ENCODE data around the gene ADGRV1. TPM values are rescaled to one million over a fixed set of nuclear protein-coding genes. Genes with fewer than 3 reads are reported as not detected.

ADGRV1 gene
- total RNA-seq, 2 experiments from 2014 or later = 0.26 TPM; not detected in 1

DNA sequence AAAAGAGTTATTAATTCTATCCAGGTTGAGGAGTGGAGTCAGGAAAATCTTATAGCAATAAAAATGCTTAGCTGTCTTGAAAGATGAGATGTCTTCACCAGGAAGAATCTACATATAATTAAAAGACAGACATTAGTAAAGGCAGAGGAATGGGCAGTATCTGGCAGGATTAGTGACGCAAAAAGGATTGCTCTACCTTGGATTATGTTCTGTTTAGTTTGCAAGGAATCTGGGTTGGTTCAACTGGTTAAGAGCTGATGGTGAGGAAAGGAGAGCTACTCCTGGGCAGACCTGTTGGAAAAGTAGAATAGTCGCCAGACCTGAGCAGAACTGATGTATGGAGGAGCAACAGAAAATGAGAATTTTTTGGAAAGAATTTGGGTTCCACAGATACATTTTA, 318.5 kb downstream of the ADGRV1 start:
- Mint-ChIP-seq H3K9me3 (ENCODE audit: insufficient read depth) (no peaks in the 10 kb centered on the region), H3K4me1 (ENCODE audit: low read depth) (peaks cover 7% of the 10 kb centered on the region), H3K27ac (no peak overlapping the region), H3K27me3 (ENCODE audit: low read depth) (peaks cover 33% of the 10 kb centered on the region), H3K4me3 (no peak overlapping the region), H3K36me3 (ENCODE audit: low read depth) (no peaks in the 10 kb centered on the region)
- no peak for DNase-seq
- POLR2A ChIA-PET = interaction anchor here (0.6 kb wide), 1 partner anchor 68 kb away, joined by 3 read pairs; no protein-coding TSS in a partner anchor
- ATAC-seq = no peak
- CTCF ChIA-PET = no interaction called here

DNA sequence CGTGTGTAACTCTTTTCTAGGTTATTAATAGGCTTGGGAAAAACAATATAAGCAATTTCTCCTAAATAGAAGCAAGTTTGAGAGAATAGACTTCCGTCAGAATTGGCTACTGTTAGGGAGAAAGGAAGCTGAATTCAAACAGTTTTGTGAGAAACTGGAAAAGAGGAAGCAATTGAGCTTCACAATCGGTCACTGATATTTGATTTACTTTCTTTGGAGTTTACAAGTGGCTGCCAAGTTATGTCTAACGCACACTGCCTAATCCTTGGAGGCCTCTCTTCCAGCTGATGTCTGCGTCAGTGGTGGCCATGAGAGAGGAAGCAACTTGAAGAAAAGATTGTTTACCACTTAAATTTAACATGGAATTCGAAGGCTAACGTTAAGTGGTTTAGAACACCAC, 319.5 kb downstream of the ADGRV1 start:
- Mint-ChIP-seq H3K27ac (no peak overlapping the region), H3K36me3 (ENCODE audit: low read depth) (no peaks in the 10 kb centered on the region), H3K27me3 (ENCODE audit: low read depth) (peaks cover 33% of the 10 kb centered on the region), H3K4me3 (no peak overlapping the region), H3K4me1 (ENCODE audit: low read depth) (peaks cover 3% of the 10 kb centered on the region), H3K9me3 (ENCODE audit: insufficient read depth) (no peaks in the 10 kb centered on the region)
- DNase-seq (no peak), ATAC-seq (no peak)
- CTCF ChIA-PET = interaction anchor here (1.4 to 1.7 kb wide), 2 partner anchors 13 to 54 kb away, joined by 3 to 5 read pairs; no protein-coding TSS in a partner anchor
- POLR2A ChIA-PET = no interaction called here

DNA sequence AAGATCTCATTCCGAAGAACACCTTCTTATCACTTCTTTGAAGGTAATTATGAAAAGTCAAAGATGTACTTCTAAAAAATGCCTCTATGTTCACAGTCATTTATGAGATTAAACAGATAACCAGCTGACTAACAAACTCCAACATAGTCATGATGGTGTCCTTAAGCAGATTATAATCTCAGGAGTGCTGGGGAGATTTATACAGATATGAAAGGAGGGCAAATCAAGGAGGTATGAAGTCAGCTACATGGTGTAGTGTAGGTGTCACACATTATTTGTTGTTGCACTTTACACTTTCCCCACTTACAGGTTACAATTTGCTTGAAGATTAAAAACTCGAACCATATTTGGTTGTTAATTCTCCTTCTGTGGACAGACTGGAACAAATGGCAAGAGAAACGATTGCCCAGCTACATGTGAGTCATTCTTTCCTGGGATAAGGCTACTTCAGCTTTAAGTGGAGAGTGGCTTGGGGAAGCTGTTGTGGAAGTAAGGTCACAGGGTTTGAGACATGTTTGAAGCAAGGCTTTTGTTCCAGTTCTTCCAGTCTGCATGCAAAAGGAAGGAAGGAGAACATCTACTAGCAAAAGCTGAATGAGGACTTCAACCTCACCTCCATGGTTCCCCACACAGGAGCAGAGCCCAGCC, 320.1 kb downstream of the ADGRV1 start:
- Mint-ChIP-seq H3K9me3 (ENCODE audit: insufficient read depth) (no peaks in the 10 kb centered on the region), H3K4me1 (ENCODE audit: low read depth) (no peaks in the 10 kb centered on the region), H3K36me3 (ENCODE audit: low read depth) (no peaks in the 10 kb centered on the region), H3K27me3 (ENCODE audit: low read depth) (peaks cover 36% of the 10 kb centered on the region), H3K27ac (no peak overlapping the region), H3K4me3 (no peak overlapping the region)
- POLR2A ChIA-PET = no interaction called here
- DNase-seq (no peak), ATAC-seq (no peak)
- CTCF ChIA-PET = interaction anchor here (1.4 to 1.7 kb wide), 2 partner anchors 14 to 54 kb away, joined by 3 to 5 read pairs; no protein-coding TSS in a partner anchor

GRCh38 chr5:90881626-90882150, 323.1 kb downstream of the ADGRV1 start:
- no peaks in the 10 kb centered on the region for H3K4me1 Mint-ChIP-seq (ENCODE audit: low read depth)
- no peak for ATAC-seq
- no peak overlapping the region for H3K4me3 Mint-ChIP-seq
- no peaks in the 10 kb centered on the region for H3K36me3 Mint-ChIP-seq (ENCODE audit: low read depth)
- H3K27ac Mint-ChIP-seq = no peak overlapping the region
- CTCF ChIA-PET = interaction anchor here (2.0 kb wide), 1 partner anchor 51 kb away, joined by 8 read pairs; no protein-coding TSS in a partner anchor
- no peaks in the 10 kb centered on the region for H3K9me3 Mint-ChIP-seq (ENCODE audit: insufficient read depth)
- peaks cover 28% of the 10 kb centered on the region for H3K27me3 Mint-ChIP-seq (ENCODE audit: low read depth)
- no peak for DNase-seq
- POLR2A ChIA-PET = no interaction called here

- no peak overlapping the region for H3K27ac Mint-ChIP-seq
- no peaks in the 10 kb centered on the region for H3K4me1 Mint-ChIP-seq (ENCODE audit: low read depth)
- no peaks in the 10 kb centered on the region for H3K36me3 Mint-ChIP-seq (ENCODE audit: low read depth)
- CTCF ChIA-PET = no interaction called here
- POLR2A ChIA-PET = no interaction called here
- no peak for ATAC-seq
- H3K9me3 Mint-ChIP-seq (ENCODE audit: insufficient read depth) = no peaks in the 10 kb centered on the region
- H3K27me3 Mint-ChIP-seq (ENCODE audit: low read depth) = peaks cover 26% of the 10 kb centered on the region
- no peak for DNase-seq
- H3K4me3 Mint-ChIP-seq = no peak overlapping the region
Measured at GRCh38 chr5:90882448-90882847, 323.9 kb downstream of the ADGRV1 start.

- Mint-ChIP-seq H3K9me3 (ENCODE audit: insufficient read depth) (no peaks in the 10 kb centered on the region), H3K4me3 (no peak overlapping the region), H3K4me1 (ENCODE audit: low read depth) (no peaks in the 10 kb centered on the region), H3K36me3 (ENCODE audit: low read depth) (no peaks in the 10 kb centered on the region), H3K27me3 (ENCODE audit: low read depth) (peaks cover 10% of the 10 kb centered on the region), H3K27ac (no peak overlapping the region)
- ChIA-PET CTCF (no interaction called here), POLR2A (no interaction called here)
- no peak for ATAC-seq
- no peak for DNase-seq
Measured at GRCh38 chr5:90885180-90885868, 326.7 kb downstream of the ADGRV1 start.

- ATAC-seq (no peak), DNase-seq (no peak)
- H3K36me3 Mint-ChIP-seq (ENCODE audit: low read depth) = no peaks in the 10 kb centered on the region
- POLR2A ChIA-PET = no interaction called here
- H3K4me3 Mint-ChIP-seq = no peak overlapping the region
- no peaks in the 10 kb centered on the region for H3K4me1 Mint-ChIP-seq (ENCODE audit: low read depth)
- peaks cover 10% of the 10 kb centered on the region for H3K27me3 Mint-ChIP-seq (ENCODE audit: low read depth)
- CTCF ChIA-PET = interaction anchor here (0.9 kb wide), 1 partner anchor 21 kb away, joined by 4 read pairs; no protein-coding TSS in a partner anchor
- no peaks in the 10 kb centered on the region for H3K9me3 Mint-ChIP-seq (ENCODE audit: insufficient read depth)
- no peak overlapping the region for H3K27ac Mint-ChIP-seq
Measured at GRCh38 chr5:90886381-90886780, 327.8 kb downstream of the ADGRV1 start.

DNA sequence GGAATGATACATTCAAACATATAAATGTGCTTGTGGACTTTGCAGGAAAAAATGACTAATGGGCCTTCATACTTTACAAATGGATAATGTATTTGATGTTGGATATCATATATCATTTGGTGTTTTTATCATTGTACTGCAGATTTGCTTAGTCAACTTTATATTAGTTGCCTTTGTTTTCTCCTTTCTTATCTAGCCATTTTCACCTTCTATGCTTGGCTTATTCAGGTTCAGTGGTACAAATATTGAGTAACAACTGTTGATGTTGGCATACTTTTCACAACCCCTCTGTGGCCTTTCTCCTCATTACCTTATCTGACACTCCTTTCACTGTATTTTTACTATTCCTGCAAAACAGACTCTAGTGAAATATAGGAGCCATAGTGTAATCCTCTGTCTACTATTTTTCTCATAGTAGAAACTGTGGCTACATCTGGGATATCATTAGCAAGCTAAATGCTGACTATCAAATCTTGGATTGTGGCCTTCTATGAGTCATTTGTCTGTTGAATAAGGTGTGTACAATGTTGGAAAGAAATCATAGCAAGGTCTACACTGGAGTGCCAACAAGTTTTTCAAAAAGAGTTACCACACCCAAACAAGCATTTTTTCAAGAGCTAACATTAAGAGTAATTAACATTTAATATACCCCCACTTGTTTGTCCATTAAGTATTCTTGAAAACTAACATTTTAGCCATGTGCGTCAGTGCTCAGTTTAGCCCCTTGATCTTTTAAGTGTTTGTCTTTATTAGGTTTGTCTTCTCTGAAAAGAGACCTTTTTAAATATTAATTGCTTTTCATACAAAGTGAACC, 330.1 kb downstream of the ADGRV1 start:
- no peaks in the 10 kb centered on the region for H3K4me1 Mint-ChIP-seq (ENCODE audit: low read depth)
- no peak for ATAC-seq
- H3K27me3 Mint-ChIP-seq (ENCODE audit: low read depth) = peaks cover 6% of the 10 kb centered on the region
- DNase-seq = no peak
- no peak overlapping the region for H3K4me3 Mint-ChIP-seq
- no peaks in the 10 kb centered on the region for H3K9me3 Mint-ChIP-seq (ENCODE audit: insufficient read depth)
- no peak overlapping the region for H3K27ac Mint-ChIP-seq
- POLR2A ChIA-PET = no interaction called here
- H3K36me3 Mint-ChIP-seq (ENCODE audit: low read depth) = no peaks in the 10 kb centered on the region
- CTCF ChIA-PET = interaction anchor here (1.4 kb wide), 1 partner anchor 23 kb away, joined by 5 read pairs; no protein-coding TSS in a partner anchor

DNA sequence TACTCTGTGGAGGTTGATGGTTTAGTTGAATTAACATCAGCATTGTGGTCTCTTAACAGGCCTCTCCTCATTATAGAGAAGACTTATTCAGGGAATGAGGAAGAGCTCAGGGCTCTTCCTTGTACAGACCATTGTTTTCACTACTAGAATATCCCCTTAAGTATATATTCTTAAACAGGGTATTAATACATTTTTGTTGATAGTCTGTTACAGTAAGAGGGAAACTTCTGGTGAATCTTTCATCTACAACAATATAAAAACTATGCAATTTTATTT, 330.7 kb downstream of the ADGRV1 start:
- no peak overlapping the region for H3K27ac Mint-ChIP-seq
- DNase-seq = no peak
- CTCF ChIA-PET = interaction anchor here (1.4 kb wide), 1 partner anchor 24 kb away, joined by 5 read pairs; no protein-coding TSS in a partner anchor

DNA sequence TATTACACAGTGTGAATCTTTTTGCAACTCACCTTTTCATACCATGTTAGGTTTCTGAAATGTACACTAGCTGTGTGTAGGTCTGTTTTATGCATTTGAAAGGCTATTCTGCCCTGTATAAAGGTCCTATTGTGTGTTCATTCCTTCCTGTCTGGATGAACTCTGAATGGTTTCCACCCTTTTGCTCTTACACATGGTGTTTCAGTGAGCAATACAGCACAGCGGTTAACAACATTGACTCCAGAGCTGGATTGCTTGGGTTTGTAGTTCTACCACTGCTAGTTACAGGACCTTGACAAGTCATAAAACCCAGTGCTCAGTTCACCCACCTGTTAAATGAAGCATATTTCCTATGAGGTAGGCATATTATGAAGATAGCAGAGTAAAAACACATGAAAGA, 331.6 kb downstream of the ADGRV1 start:
- Mint-ChIP-seq H3K4me3 (no peak overlapping the region), H3K9me3 (ENCODE audit: insufficient read depth) (no peaks in the 10 kb centered on the region), H3K36me3 (ENCODE audit: low read depth) (no peaks in the 10 kb centered on the region), H3K27ac (no peak overlapping the region), H3K27me3 (ENCODE audit: low read depth) (peaks cover 4% of the 10 kb centered on the region), H3K4me1 (ENCODE audit: low read depth) (no peaks in the 10 kb centered on the region)
- DNase-seq = no peak
- POLR2A ChIA-PET = no interaction called here
- CTCF ChIA-PET = interaction anchor here (1.4 kb wide), 1 partner anchor 25 kb away, joined by 5 read pairs; no protein-coding TSS in a partner anchor
- no peak for ATAC-seq

More for the DNA sequence above, 330.7 kb downstream of the ADGRV1 start:
- H3K4me3 Mint-ChIP-seq = no peak overlapping the region
- ATAC-seq = no peak
- H3K27me3 Mint-ChIP-seq (ENCODE audit: low read depth) = peaks cover 4% of the 10 kb centered on the region
- POLR2A ChIA-PET = no interaction called here
- no peaks in the 10 kb centered on the region for H3K36me3 Mint-ChIP-seq (ENCODE audit: low read depth)
- no peaks in the 10 kb centered on the region for H3K9me3 Mint-ChIP-seq (ENCODE audit: insufficient read depth)
- H3K4me1 Mint-ChIP-seq (ENCODE audit: low read depth) = no peaks in the 10 kb centered on the region

GRCh38 chr5:90894866-90895420, 336.3 kb downstream of the ADGRV1 start:
- no peak overlapping the region for H3K4me3 Mint-ChIP-seq
- H3K36me3 Mint-ChIP-seq (ENCODE audit: low read depth) = no peaks in the 10 kb centered on the region
- H3K9me3 Mint-ChIP-seq (ENCODE audit: insufficient read depth) = no peaks in the 10 kb centered on the region
- ChIA-PET CTCF (interaction anchor here (1.9 kb wide), 1 partner anchor 37 kb away, joined by 6 read pairs; no protein-coding TSS in a partner anchor), POLR2A (no interaction called here)
- no peaks in the 10 kb centered on the region for H3K4me1 Mint-ChIP-seq (ENCODE audit: low read depth)
- ATAC-seq = no peak
- no peak overlapping the region for H3K27ac Mint-ChIP-seq
- no peaks in the 10 kb centered on the region for H3K27me3 Mint-ChIP-seq (ENCODE audit: low read depth)
- DNase-seq = no peak

Data from activated CD8-positive, alpha-beta T cell treated with anti-CD3 and anti-CD28 coated beads, Interleukin-2, amount 10 ng/mL, durations not matched to agents 7 days and 5 days (primary cell).